K562 (cell line): Measurements from ENCODE around the gene PACS2. TPM values are rescaled to one million over a fixed set of nuclear protein-coding genes. Genes with fewer than 3 reads are reported as not detected.
A peak's percentile ranks its signal among the peaks of the same experiment; 100 is the strongest.

Experiments used
- CBX5 ChIP-seq: IDR thresholded peaks from 2 replicates; pipeline ENCODE4 v1.6.1; 2014; ENCODE audit warnings: low read depth, borderline replicate concordance
- CEBPG ChIP-seq, 3 experiments: fragments of 200-800 bp in 1 of 3; sonication (Bioruptor generic) in 1 of 3; sonication (generic) in 1 of 3; formaldehyde crosslinking in 1 of 3; IDR thresholded peaks in 2 of 3; conservative IDR thresholded peaks in 1 of 3; 2 replicates each; pipeline versions ENCODE4 v1.6.1 to v1.8.0; 2016 to 2022; ENCODE audit warnings: missing compliant biosample characterization in 2 of 3, missing genetic modification characterization in 2 of 3, mild to moderate bottlenecking in 1 of 3, missing genetic modification reagents in 1 of 3
- CHCHD3 ChIP-seq: fragments of 250-450 bp; sonication (Bioruptor Pico); IDR thresholded peaks from 2 replicates; pipeline ENCODE4 v2.1.2; 2022; ENCODE audit warnings: mild to moderate bottlenecking
- ETV5 ChIP-seq: sonication (generic); formaldehyde crosslinking; IDR thresholded peaks from 2 replicates; pipeline ENCODE4 v1.4.0; 2020; ENCODE audit warnings: low read depth, mild to moderate bottlenecking, missing genetic modification reagents
- ETV6 ChIP-seq, 3 experiments: fragments of 150-350 bp in 1 of 3; sonication (generic) in 1 of 3; formaldehyde crosslinking in 1 of 3; IDR thresholded peaks; 2 replicates each; pipeline versions ENCODE4 v1.6.1 to v1.8.0; 2014 to 2022; ENCODE audit warnings: borderline replicate concordance in 2 of 3, low read depth in 2 of 3, antibody characterized with exemption in 1 of 3, low read length in 1 of 3, mild to moderate bottlenecking in 1 of 3, missing genetic modification reagents in 1 of 3
- FOXA1 ChIP-seq: fragments of 450-650 bp; IDR thresholded peaks from 2 replicates; pipeline ENCODE4 v1.6.1; 2016; ENCODE audit warnings: mild to moderate bottlenecking, borderline replicate concordance
- HDAC6 ChIP-seq: IDR thresholded peaks from 2 replicates; pipeline ENCODE4 v1.6.1; 2012; ENCODE audit warnings: low read depth, mild to moderate bottlenecking, control low read depth, inconsistent platforms, low read length, moderate library complexity
- JUND ChIP-seq, 2 experiments: IDR thresholded peaks; 2 replicates in 1 of 2; 3 replicates in 1 of 2; pipeline ENCODE4 v1.6.1; 2011; ENCODE audit warnings: borderline replicate concordance in 2 of 2, low read depth in 2 of 2, low read length in 2 of 2, improper control_type of control experiment in 1 of 2, missing biosample characterization in 1 of 2, missing genetic modification characterization in 1 of 2, missing genetic modification reagents in 1 of 2
- MBD2 ChIP-seq: sonication (generic); IDR thresholded peaks from 2 replicates; pipeline ENCODE4 v1.6.1; 2016; ENCODE audit warnings: low read depth, borderline replicate concordance
- MCM5 ChIP-seq: fragments of 450-650 bp; IDR thresholded peaks from 2 replicates; pipeline ENCODE4 v1.6.1; 2016; ENCODE audit warnings: low read depth
- MTA3 ChIP-seq: fragments of 450-650 bp; formaldehyde crosslinking; IDR thresholded peaks from 2 replicates; pipeline ENCODE4 v1.6.1; 2017; ENCODE audit warnings: mild to moderate bottlenecking, borderline replicate concordance
- PTRF ChIP-seq: fragments of 450-650 bp; IDR thresholded peaks from 2 replicates; pipeline ENCODE4 v1.6.1; 2016; ENCODE audit warnings: mild to moderate bottlenecking, missing genetic modification characterization, missing compliant biosample characterization
- RBM22 ChIP-seq: fragments of 200-400 bp; formaldehyde crosslinking; IDR thresholded peaks from 2 replicates; pipeline ENCODE4 v1.6.1; 2018; ENCODE audit warnings: low read length, low read depth; ENCODE audit not compliant: poor library complexity, severe bottlenecking
- SNRNP70 ChIP-seq: fragments of 200-400 bp; formaldehyde crosslinking; optimal IDR thresholded peaks from 2 replicates; pipeline ENCODE3; 2017; ENCODE audit warnings: low read depth, low read length
- ZNF354B ChIP-seq: fragments of 250-450 bp; sonication (Bioruptor Pico); IDR thresholded peaks from 2 replicates; pipeline ENCODE4 v1.4.0; 2020
- polyA plus RNA-seq, 8 experiments: library from polyadenylated mRNA; depleted of rRNA in 4 of 8; stranded (reverse) in 5 of 8; unstranded in 3 of 8; fragments of >200 nt; fragmentation: Nextera tagmentation in 2 of 8; fragmentation: Illumina TruSeq in 1 of 8; extraction: Ambion mirVana in 2 of 8; extraction: Trizol in 1 of 8; gene quantifications; 2 replicates each; pipeline versions ENCODE4 v1.2.1 to v1.2.3, GENCODE V29; 2011 to 2014; ENCODE audit warnings: inconsistent platforms in 1 of 8, missing spikeins in 1 of 8
- total RNA-seq, 7 experiments: library from RNA; depleted of rRNA in 6 of 7; stranded (reverse); fragments of >200 nt in 6 of 7; fragmentation: Illumina TruSeq in 2 of 7; extraction: Trizol in 2 of 7; gene quantifications; 2 replicates each; pipeline versions ENCODE4 v1.2.1 to v1.2.3, GENCODE V29; 2011 to 2021; ENCODE audit warnings: low replicate concordance in 1 of 7
- TF ChIP-seq, protein P1 (sequence below): sonication (generic); formaldehyde crosslinking; IDR thresholded peaks from 2 replicates; pipeline ENCODE4 v1.8.1; 2022; ENCODE audit warnings: missing genetic modification reagents
- TF ChIP-seq, protein P2 (sequence below), 2 experiments: IDR thresholded peaks in 1 of 2; conservative IDR thresholded peaks in 1 of 2; 2 replicates each; pipeline ENCODE4 v1.6.1; 2016; ENCODE audit warnings: low read depth in 2 of 2, mild to moderate bottlenecking in 1 of 2, missing compliant biosample characterization in 1 of 2, missing genetic modification characterization in 1 of 2, moderate library complexity in 1 of 2
- TF ChIP-seq, protein P3 (sequence below): fragments of 200-800 bp; sonication (Bioruptor generic); IDR thresholded peaks from 2 replicates; pipeline ENCODE4 v1.6.1; 2017; ENCODE audit warnings: missing genetic modification characterization, missing compliant biosample characterization

PACS2 gene
- total and polyA plus RNA-seq, 9 of the 15 experiments (the other 6 are each of a cell fraction or from before 2014, with no cell fraction given) = 0.11 to 20.8 (median 9.9) TPM

DNA sequence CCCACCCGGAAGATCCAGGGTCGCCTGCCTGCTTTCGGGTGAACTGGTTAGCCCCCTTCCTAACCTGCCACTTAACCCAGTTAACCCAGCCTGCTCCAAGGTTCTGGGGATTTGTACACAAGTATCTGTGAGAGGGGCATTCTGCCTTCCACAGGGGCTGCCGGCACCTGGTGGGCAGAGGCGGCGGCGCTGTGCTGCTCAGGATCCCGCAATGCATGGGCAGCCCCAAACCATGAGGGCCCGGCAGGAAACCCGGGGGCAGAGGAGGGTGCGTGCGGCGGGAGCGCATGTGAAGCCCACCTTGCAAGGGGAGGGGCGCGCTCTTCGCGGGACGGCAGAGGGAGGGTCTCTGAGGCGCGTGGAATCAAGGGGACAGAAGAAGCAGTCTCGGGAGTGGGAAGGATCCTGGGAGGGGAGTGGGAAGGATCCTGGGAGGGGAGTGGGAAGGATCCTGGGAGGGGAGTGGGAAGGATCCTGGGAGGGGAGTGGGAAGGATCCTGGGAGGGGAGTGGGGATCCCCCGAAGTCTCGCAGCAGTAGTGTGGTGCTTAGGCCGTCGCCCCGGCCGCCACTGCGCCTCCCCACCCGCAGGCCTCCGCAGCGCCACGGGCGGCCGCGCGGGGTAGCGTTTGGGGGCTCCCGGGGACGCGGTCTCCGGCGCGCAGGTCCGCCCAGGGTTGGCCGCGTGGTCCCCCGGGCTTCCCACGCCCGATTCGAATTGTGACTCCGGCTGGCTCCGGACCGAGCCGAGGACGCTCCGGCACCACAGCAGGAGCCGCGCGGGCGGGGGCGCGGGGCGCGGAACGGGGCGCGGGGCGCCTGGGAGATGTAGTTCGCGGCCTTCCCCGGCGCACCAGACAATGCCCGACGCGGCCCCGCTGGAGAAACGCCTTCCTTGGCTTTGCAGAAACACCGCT is 100.2 kb downstream of the PACS2 start (continued):
- TF ChIP-seq CBX5 = no peak
- TF ChIP-seq, protein P1, sequence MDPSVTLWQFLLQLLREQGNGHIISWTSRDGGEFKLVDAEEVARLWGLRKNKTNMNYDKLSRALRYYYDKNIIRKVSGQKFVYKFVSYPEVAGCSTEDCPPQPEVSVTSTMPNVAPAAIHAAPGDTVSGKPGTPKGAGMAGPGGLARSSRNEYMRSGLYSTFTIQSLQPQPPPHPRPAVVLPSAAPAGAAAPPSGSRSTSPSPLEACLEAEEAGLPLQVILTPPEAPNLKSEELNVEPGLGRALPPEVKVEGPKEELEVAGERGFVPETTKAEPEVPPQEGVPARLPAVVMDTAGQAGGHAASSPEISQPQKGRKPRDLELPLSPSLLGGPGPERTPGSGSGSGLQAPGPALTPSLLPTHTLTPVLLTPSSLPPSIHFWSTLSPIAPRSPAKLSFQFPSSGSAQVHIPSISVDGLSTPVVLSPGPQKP (CRISPR knock-in tag) = no peak
- TF ChIP-seq CHCHD3 (CRISPR knock-in tag) = no peak
- no peak for TF ChIP-seq FOXA1
- TF ChIP-seq HDAC6 = no peak
- no peak for TF ChIP-seq CEBPG (CRISPR knock-in tag; IDR thresholded peaks at IDR 0.05)
- TF ChIP-seq CEBPG (tag; conservative IDR thresholded peaks at IDR 0.05 in 1 of 2, IDR thresholded peaks at IDR 0.05 in 1 of 2) = no peak
- TF ChIP-seq MCM5 = no peak
- TF ChIP-seq, protein P2, sequence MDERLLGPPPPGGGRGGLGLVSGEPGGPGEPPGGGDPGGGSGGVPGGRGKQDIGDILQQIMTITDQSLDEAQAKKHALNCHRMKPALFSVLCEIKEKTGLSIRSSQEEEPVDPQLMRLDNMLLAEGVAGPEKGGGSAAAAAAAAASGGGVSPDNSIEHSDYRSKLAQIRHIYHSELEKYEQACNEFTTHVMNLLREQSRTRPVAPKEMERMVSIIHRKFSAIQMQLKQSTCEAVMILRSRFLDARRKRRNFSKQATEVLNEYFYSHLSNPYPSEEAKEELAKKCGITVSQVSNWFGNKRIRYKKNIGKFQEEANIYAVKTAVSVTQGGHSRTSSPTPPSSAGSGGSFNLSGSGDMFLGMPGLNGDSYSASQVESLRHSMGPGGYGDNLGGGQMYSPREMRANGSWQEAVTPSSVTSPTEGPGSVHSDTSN (CRISPR knock-in tag; IDR thresholded peaks at IDR 0.05; ENCODE audit: low read depth) = no peak
- TF ChIP-seq, protein P2 (tag; conservative IDR thresholded peaks at IDR 0.05; ENCODE audit: low read depth) = no peak
- no peak for TF ChIP-seq PTRF
- TF ChIP-seq JUND (IDR thresholded peaks at IDR 0.05; ENCODE audit: borderline replicate concordance, low read depth, low read length) = no peak
- no peak for TF ChIP-seq JUND (tag; IDR thresholded peaks at IDR 0.05; ENCODE audit: borderline replicate concordance, low read depth, low read length)
- TF ChIP-seq MTA3 = 0 out of 2 replicates have a peak, but pooled peaks have one; percentile 34
- TF ChIP-seq ZNF354B (CRISPR knock-in tag) = no peak
- no peak for TF ChIP-seq RBM22
- TF ChIP-seq ETV6 (IDR thresholded peaks at IDR 0.05; ENCODE audit: borderline replicate concordance in 1 of 2, low read depth in 2 of 2, low read length in 1 of 2) = no peak
- TF ChIP-seq ETV6 (CRISPR knock-in tag; IDR thresholded peaks at IDR 0.05; ENCODE audit: borderline replicate concordance) = no peak
- no peak for TF ChIP-seq MBD2
- TF ChIP-seq ETV5 (CRISPR knock-in tag) = no peak
- TF ChIP-seq, protein P3, sequence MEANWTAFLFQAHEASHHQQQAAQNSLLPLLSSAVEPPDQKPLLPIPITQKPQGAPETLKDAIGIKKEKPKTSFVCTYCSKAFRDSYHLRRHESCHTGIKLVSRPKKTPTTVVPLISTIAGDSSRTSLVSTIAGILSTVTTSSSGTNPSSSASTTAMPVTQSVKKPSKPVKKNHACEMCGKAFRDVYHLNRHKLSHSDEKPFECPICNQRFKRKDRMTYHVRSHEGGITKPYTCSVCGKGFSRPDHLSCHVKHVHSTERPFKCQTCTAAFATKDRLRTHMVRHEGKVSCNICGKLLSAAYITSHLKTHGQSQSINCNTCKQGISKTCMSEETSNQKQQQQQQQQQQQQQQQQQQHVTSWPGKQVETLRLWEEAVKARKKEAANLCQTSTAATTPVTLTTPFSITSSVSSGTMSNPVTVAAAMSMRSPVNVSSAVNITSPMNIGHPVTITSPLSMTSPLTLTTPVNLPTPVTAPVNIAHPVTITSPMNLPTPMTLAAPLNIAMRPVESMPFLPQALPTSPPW = peak; percentile 92
- no peak for TF ChIP-seq SNRNP70
